ENCODE results near the gene USP28.

The USP28 gene

DNA sequence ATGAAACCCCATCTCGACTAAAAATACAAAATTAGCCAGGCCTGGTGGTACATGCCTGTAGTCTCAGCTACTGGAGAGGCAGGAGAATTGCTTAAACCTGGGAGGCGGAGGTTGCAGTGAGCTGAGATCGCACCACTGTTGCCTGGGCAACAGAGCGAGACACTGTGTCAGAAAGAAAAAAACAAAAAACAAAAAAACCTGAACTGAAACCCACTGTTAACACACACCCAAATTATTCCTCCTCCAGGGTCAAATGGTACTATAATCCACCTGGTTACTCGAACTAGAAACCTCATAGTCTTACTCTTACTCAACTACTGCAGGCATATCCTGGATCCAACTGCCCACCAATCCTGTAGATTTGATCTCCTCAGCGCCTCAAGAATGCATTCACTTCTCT lies 35.5 kb downstream of the USP28 start:
- H3K9me3 ChIP-seq (replicated peaks; ENCODE audit: insufficient read depth, low read length): no peaks in the 10 kb centered on the region
- H3K27ac ChIP-seq (ENCODE audit: low read length): no peak overlapping the region
- no peaks in the 10 kb centered on the region for H3K27me3 ChIP-seq (replicated peaks; ENCODE audit: insufficient read depth, low read length)
- H3F3A ChIP-seq (ENCODE audit: insufficient read depth, low read length): no peaks in the 10 kb centered on the region
- no peaks in the 10 kb centered on the region for H4K20me1 ChIP-seq (ENCODE audit: insufficient read depth, low read length)
- no peak overlapping the region for H3K4me2 ChIP-seq (ENCODE audit: low read depth, low read length)
- H2AFZ ChIP-seq (ENCODE audit: low read length): no peak overlapping the region
- H3K9me2 ChIP-seq (replicated peaks; ENCODE audit: insufficient read depth, low read length): no peaks in the 10 kb centered on the region
- H3K9ac ChIP-seq (ENCODE audit: low read length): no peak overlapping the region
- H3K79me2 ChIP-seq (ENCODE audit: low read length): peaks cover 8% of the 10 kb centered on the region
- no peaks in the 10 kb centered on the region; the same call in 1 of the 2 replicates for H3K36me3 ChIP-seq (replicated peaks; ENCODE audit: insufficient read depth, low read length)
- TF ChIP-seq, protein P1, sequence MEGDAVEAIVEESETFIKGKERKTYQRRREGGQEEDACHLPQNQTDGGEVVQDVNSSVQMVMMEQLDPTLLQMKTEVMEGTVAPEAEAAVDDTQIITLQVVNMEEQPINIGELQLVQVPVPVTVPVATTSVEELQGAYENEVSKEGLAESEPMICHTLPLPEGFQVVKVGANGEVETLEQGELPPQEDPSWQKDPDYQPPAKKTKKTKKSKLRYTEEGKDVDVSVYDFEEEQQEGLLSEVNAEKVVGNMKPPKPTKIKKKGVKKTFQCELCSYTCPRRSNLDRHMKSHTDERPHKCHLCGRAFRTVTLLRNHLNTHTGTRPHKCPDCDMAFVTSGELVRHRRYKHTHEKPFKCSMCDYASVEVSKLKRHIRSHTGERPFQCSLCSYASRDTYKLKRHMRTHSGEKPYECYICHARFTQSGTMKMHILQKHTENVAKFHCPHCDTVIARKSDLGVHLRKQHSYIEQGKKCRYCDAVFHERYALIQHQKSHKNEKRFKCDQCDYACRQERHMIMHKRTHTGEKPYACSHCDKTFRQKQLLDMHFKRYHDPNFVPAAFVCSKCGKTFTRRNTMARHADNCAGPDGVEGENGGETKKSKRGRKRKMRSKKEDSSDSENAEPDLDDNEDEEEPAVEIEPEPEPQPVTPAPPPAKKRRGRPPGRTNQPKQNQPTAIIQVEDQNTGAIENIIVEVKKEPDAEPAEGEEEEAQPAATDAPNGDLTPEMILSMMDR (IDR thresholded peaks at IDR 0.05; ENCODE audit: low read length): no peak
- TF ChIP-seq EZH2 (optimal IDR thresholded peaks at IDR 0.05; ENCODE audit: low read depth, low read length): no peak
- TF ChIP-seq EZH2phosphoT487 (IDR thresholded peaks at IDR 0.05; ENCODE audit: low read length): no peak
- no peak overlapping the region for H3K4me3 ChIP-seq (ENCODE audit: low read length)
- 0 out of 2 replicates have a peak, but pooled peaks cover 5% of the 10 kb centered on the region for H3K4me1 ChIP-seq (ENCODE audit: low read length)
- no peak for DNase-seq

DNA sequence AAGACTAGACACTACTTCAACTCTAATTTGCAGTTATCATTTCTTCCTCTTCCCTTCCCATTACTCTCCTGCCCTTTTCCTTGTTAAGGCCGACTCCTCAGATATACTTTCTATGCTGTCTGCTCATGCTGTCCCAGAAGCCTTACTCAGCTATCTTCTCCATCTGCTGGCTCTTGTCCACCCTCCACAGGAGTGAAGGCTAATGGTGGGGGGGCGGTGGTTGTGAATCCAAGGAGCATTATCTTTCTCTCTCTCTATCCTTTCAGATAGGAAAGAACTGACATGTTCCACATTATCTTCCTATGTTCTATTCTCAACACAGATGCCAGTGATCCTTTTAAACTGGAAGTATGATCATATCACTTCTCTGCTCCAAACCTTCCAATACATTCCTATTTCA lies 37.4 kb downstream of the USP28 start:
- no peak overlapping the region for H3K27ac ChIP-seq (ENCODE audit: low read length)

DNA sequence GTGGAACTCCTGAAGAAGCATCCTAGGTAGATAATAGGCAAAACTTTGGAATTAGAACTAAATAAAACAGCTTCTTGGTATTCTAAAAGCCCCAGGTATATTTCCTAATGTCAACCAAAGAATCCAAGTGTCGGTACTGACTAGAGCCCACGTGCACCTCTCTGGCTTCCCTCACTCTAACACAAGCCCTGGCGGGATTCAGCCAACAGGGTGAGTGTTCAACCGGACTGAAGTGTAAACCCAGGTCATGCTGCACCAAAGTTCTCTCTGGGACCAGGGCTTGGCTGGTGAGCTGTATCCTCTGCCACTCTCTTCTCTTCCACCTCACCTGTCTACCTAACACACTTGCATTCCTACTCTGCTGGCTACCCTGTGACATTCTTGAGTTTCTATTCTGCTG lies 40.1 kb downstream of the USP28 start:
- H3K36me3 ChIP-seq (replicated peaks; ENCODE audit: insufficient read depth, low read length): no peaks in the 10 kb centered on the region; the same call in 1 of the 2 replicates
- H4K20me1 ChIP-seq (ENCODE audit: insufficient read depth, low read length): no peaks in the 10 kb centered on the region
- no peak overlapping the region for H3K4me2 ChIP-seq (ENCODE audit: low read depth, low read length)
- no peak overlapping the region for H3K27ac ChIP-seq (ENCODE audit: low read length)
- H3K27me3 ChIP-seq (replicated peaks; ENCODE audit: insufficient read depth, low read length): no peaks in the 10 kb centered on the region
- no peak overlapping the region for H3K4me3 ChIP-seq (ENCODE audit: low read length)
- H3K9me2 ChIP-seq (replicated peaks; ENCODE audit: insufficient read depth, low read length): no peaks in the 10 kb centered on the region
- H2AFZ ChIP-seq (ENCODE audit: low read length): no peak overlapping the region
- 0 out of 2 replicates have a peak, but pooled peaks cover 3% of the 10 kb centered on the region for H3K4me1 ChIP-seq (ENCODE audit: low read length)
- no peak overlapping the region for H3K9ac ChIP-seq (ENCODE audit: low read length)
- no peak for DNase-seq
- peaks cover 4% of the 10 kb centered on the region for H3K79me2 ChIP-seq (ENCODE audit: low read length)
- TF ChIP-seq EZH2phosphoT487 (IDR thresholded peaks at IDR 0.05; ENCODE audit: low read length) (no peak), EZH2 (optimal IDR thresholded peaks at IDR 0.05; ENCODE audit: low read depth, low read length) (no peak)
- TF ChIP-seq, protein P1 (IDR thresholded peaks at IDR 0.05; ENCODE audit: low read length): no peak
- no peaks in the 10 kb centered on the region; the same call in 1 of the 2 replicates for H3F3A ChIP-seq (ENCODE audit: insufficient read depth, low read length)
- H3K9me3 ChIP-seq (replicated peaks; ENCODE audit: insufficient read depth, low read length): no peaks in the 10 kb centered on the region

More for the DNA sequence above, 37.4 kb downstream of the USP28 start:
- DNase-seq: no peak
- H3K27me3 ChIP-seq (replicated peaks; ENCODE audit: insufficient read depth, low read length): no peaks in the 10 kb centered on the region
- H3K36me3 ChIP-seq (replicated peaks; ENCODE audit: insufficient read depth, low read length): no peaks in the 10 kb centered on the region; the same call in 1 of the 2 replicates
- H3K9ac ChIP-seq (ENCODE audit: low read length): no peak overlapping the region
- 0 out of 2 replicates have a peak, but pooled peaks cover 5% of the 10 kb centered on the region for H3K4me1 ChIP-seq (ENCODE audit: low read length)
- no peak for TF ChIP-seq EZH2phosphoT487 (IDR thresholded peaks at IDR 0.05; ENCODE audit: low read length)
- TF ChIP-seq EZH2 (optimal IDR thresholded peaks at IDR 0.05; ENCODE audit: low read depth, low read length): no peak
- TF ChIP-seq, protein P1 (IDR thresholded peaks at IDR 0.05; ENCODE audit: low read length): no peak
- no peaks in the 10 kb centered on the region for H3K9me3 ChIP-seq (replicated peaks; ENCODE audit: insufficient read depth, low read length)
- H4K20me1 ChIP-seq (ENCODE audit: insufficient read depth, low read length): no peaks in the 10 kb centered on the region
- no peak overlapping the region for H2AFZ ChIP-seq (ENCODE audit: low read length)
- peaks cover 8% of the 10 kb centered on the region for H3K79me2 ChIP-seq (ENCODE audit: low read length)
- H3K9me2 ChIP-seq (replicated peaks; ENCODE audit: insufficient read depth, low read length): no peaks in the 10 kb centered on the region
- H3K4me3 ChIP-seq (ENCODE audit: low read length): no peak overlapping the region
- H3F3A ChIP-seq (ENCODE audit: insufficient read depth, low read length): no peaks in the 10 kb centered on the region
- H3K4me2 ChIP-seq (ENCODE audit: low read depth, low read length): no peak overlapping the region
